ENCODE results near the gene CACFD1. TPM values are rescaled to one million over a fixed set of nuclear protein-coding genes. Genes with fewer than 3 reads are reported as not detected.

CACFD1 gene
- total and polyA plus RNA-seq, 2 of the 13 experiments (the other 11 are each of a cell fraction or from before 2014, with no cell fraction given), result 13.8 to 14.6 TPM

GRCh38 chr9:133478851-133479711 is 19.3 kb downstream of the CACFD1 start, which contains the start of gene SLC2A6 (continued):
- TF ChIP-seq ZNF318 (CRISPR knock-in tag; IDR thresholded peaks at IDR 0.05) (no peak), U2AF2 (IDR thresholded peaks at IDR 0.05; ENCODE audit: low read depth, low read length) (no peak), TCF7L2 (IDR thresholded peaks at IDR 0.05; ENCODE audit: low read depth, low read length) (no peak), ZFP90 (CRISPR knock-in tag; IDR thresholded peaks at IDR 0.05; ENCODE audit: borderline replicate concordance) (no peak; the same call in 1 of the 2 replicates), ZNF34 (CRISPR knock-in tag; IDR thresholded peaks at IDR 0.05; ENCODE audit: borderline replicate concordance) (no peak), TOPORS (CRISPR knock-in tag; IDR thresholded peaks at IDR 0.05) (peak; percentile 76), TERF1 (CRISPR knock-in tag; IDR thresholded peaks at IDR 0.05) (0 out of 2 replicates have a peak, but pooled peaks have one; percentile 37), NFIB (CRISPR knock-in tag; IDR thresholded peaks at IDR 0.05; ENCODE audit: borderline replicate concordance) (no peak), HIVEP1 (CRISPR knock-in tag; IDR thresholded peaks at IDR 0.05) (no peak), NKX3-1 (CRISPR knock-in tag; IDR thresholded peaks at IDR 0.05) (no peak)
- TF ChIP-seq, protein P1, sequence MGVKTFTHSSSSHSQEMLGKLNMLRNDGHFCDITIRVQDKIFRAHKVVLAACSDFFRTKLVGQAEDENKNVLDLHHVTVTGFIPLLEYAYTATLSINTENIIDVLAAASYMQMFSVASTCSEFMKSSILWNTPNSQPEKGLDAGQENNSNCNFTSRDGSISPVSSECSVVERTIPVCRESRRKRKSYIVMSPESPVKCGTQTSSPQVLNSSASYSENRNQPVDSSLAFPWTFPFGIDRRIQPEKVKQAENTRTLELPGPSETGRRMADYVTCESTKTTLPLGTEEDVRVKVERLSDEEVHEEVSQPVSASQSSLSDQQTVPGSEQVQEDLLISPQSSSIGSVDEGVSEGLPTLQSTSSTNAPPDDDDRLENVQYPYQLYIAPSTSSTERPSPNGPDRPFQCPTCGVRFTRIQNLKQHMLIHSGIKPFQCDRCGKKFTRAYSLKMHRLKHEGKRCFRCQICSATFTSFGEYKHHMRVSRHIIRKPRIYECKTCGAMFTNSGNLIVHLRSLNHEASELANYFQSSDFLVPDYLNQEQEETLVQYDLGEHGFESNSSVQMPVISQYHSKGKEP (CRISPR knock-in tag; IDR thresholded peaks at IDR 0.05), result no peak
- TF ChIP-seq, protein P2, sequence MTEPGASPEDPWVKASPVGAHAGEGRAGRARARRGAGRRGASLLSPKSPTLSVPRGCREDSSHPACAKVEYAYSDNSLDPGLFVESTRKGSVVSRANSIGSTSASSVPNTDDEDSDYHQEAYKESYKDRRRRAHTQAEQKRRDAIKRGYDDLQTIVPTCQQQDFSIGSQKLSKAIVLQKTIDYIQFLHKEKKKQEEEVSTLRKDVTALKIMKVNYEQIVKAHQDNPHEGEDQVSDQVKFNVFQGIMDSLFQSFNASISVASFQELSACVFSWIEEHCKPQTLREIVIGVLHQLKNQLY (CRISPR knock-in tag; IDR thresholded peaks at IDR 0.05), result no peak

Measured in HepG2 (cell line).